Kidney glomerular epithelial cell (primary cell): Measurements from ENCODE around the gene PIK3R5.
"Not testable (repeated sequence)": the region's sequence is repeated elsewhere in the genome, so short reads cannot be mapped to it uniquely, and the experiment has no call there.

ENCODE experiments used
- DNase-seq: peaks from one replicate; lab custom pipeline; 2025; lab: John Stamatoyannopoulos, UW

The PIK3R5 gene

DNA sequence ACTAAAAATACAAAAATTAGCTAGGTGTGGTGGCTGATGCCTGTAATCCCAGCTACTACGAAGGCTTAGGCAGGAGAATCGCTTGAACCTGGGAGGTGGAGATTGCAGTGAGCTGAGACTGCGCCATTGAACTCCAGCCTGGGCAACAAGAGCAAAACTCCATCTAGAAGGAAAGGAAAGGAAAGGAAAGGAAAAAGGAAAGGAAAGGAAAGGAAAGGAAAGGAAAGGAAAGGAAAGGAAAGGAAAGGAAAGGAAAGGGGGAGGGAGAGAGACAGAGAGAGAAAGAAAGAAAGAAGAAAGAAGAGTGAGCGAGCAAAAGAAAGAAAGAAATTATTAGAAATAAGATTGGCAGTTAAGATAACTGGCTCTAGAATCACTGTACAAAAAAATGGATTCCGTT lies 18.7 kb upstream of the PIK3R5 start:
- not testable (repeated sequence) for DNase-seq

DNA sequence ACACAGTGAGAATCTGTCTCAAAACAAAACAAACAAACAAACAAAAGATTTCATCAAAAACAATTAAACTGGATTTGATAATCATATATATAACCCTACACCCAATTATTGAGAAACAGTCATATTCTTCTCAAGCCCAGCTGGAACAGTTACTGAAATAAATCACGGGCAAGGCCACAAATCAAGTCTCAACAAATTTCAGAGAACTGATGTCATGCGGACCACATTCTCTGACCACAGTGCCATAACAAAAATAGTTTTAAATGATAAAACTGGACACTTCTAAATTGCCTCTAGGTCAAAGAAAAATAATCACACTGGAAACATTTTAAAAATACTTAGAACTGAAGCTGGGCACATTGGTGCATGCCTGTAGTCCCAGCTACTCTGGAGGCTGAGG lies 15.9 kb upstream of the PIK3R5 start:
- no peak for DNase-seq

DNA sequence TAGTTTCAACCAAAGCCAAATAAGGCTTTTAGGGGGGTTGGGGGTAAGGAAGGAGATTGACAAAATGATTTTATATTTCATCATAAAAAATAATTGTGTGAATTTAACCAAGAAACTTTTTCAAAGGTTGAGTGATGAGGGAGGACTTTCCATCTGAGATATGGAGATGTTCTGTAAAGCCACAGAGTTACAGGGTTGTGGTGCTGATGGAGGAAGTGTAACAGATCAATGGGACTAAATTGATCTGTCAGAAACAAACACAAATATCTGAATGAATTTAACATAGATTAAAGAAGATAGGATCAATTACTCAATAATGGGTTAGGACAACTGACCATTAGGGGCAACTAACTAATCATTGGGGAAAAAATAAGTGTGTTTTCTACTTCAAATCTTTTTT lies 14.2 kb upstream of the PIK3R5 start:
- no peak for DNase-seq

DNA sequence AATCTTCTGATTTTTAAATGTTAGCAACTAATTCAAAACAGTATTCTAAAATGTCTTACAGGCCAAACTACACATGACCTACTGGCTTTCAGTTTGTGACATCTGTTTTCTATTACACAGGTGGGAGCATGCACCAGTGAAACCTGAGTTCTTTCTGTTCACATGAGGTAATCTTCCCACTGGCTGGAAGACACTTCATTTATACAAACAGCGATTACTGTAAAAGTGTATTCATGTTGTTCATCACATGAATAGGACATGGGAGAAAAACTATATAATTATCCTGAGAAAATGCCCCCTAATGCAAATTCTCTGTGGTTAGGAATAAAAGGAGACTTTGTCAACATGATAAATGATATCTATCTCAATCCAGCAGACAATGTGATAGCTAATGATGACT lies 11.1 kb upstream of the PIK3R5 start:
- DNase-seq, result no peak

DNA sequence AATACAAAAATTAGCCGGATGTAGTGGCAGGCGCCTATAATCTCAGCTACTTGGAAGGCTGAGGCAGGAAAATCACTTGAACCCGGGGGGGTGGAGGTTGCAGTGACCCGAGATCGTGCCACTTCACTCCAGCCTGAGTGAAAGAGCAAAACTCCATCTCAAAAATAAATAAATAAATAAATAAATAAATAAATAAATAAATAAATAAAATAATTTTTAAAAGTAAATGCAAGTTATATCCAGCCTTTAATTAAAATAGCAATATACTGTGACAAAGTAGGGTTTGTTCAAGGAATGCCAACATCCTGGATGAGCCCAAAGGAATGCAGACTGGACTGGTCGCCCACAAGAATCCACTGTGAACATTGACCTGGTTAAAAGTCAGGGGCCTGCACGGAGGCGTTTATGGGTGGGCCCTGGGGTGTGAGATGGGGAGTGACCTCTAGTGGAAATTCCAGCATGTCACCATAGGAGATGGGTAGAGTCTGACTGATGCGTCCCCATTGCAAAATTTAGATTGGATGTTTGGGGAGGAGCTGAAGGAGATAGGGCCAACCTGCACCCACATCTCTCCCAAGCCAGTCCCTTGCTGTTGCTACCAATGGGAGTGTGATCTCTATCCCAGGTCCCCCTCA lies 9.7 kb upstream of the PIK3R5 start:
- no peak for DNase-seq

DNA sequence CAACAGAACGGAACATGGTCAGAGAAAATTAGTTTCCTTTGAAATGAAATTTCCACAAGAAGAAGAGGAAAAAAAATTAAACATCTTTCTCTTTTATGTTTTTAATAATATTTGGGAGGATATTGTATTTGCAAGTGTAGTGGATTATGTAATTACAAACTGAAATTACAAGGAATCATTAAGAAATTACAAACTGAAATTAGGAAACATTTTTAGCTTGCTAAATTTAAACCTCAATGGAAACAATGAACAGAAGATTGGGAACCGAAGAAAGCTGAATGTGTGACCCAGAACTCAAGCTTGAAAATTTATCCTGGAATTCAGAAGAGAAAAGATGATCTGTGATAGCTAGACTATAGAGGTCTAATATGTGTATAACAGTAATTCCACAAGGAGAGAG lies 4.4 kb upstream of the PIK3R5 start:
- no peak for DNase-seq

DNA sequence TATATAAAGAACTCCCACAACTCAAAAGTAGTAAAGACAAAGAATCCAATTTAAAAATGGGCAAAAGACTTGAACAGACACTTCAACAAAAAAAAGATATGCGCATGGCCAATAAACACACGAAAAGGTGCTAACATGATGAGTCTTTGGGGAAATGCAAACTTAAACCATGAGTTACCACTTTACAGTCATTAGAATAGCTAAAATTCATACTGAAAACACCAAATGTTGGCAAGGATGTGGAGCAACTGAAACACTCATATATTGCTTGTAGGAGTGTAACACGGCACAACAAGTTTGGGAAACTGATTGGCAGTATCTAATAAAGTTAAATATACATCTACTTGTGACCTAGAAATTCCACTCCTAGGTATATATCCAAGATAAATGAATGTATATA lies 3.0 kb upstream of the PIK3R5 start:
- DNase-seq, result no peak

DNA sequence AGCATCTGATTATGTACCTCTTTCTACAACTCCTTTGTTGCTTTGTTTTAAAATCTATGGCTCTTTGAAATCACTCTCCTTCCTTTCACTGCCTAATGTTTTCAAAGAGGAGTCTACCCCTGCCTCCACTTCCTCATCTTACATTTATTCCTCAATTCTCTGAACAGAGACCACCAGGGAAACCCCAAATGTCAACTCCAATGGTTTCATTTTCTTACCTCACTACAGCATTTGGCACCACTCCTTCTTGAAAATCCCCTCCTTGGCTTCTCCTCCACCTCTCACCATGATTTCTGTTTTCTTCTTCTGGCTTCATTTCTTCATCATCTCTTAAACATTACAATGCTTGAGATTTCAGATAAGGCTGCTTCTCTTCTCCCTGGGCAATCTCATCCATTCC lies 2.4 kb upstream of the PIK3R5 start:
- DNase-seq, result no peak

DNA sequence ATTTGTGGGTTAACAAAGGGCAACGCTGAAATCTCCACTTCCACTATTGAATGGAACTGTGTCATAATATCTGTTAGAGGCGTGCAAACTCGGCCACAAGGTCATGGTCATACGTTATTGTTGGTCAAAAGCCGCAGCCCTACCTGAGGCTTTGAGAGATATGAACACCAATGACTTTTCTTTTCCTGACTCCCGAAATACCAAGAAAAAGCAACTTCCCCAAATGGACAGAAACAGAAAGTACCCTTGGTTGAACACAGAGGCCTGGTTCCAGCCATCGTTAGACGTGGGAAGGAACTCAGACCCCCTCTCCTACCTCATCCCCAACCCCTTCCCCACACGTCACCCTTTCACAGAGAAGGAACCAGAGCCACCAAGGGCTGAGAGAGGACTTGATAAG lies 1.4 kb upstream of the PIK3R5 start:
- no peak for DNase-seq

DNA sequence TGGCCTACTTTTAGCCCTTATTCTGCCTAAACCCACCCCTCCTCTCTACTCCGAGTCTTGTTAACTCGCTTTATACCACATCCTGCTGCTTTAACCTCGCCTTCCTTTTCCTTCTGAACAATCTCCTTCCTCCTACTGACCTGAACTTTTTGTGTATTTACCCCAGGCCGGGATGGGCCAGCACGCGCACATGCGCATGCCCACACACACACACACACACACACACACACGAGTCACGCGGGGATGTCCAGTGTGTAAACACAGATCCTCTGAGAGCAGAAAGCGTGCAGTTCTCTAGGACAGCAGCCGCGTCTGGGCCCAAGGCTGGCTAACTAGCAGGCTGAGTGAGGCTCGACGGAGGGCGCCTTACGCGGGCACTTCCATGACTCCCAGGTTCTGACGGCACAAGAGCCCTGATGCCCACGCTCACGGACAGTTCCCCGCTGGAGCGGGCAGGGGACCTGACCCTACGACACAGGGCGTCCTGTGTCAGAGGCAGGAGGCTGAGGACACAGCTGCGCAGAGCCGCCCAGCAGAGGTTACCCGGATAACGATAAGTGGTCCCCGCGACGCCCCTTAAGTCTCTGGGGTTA lies 610 bp downstream of the PIK3R5 start:
- DNase-seq, result no peak

DNA sequence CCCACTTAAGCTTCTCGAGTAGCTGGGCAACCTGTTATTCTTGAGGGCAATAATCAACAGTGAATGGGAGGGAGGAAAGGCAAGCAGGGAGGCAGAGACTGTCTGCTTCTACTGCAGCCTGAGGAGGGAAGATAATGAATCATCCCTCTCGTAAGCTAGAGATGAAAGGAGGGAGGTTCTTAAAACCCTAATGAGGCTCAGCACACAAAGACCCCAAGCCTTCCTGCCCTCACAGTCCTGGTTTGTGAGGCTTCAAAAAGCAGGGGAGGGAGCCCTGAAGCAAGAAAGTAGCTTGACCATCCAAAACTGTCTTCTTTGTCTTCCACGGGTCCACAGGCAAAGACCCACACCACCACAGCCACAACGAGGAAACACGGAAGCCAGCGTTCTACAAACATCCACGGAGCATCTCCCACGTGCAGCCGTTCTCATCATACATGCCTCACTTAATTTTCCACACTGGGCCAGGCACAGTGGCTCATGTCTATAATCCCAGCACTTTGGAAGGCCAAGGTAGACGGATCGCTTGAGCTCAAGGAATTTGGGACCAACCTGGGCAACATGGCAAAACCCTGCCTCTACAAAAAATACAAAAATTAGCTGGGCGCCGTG lies 1.8 kb downstream of the PIK3R5 start:
- DNase-seq, result no peak

DNA sequence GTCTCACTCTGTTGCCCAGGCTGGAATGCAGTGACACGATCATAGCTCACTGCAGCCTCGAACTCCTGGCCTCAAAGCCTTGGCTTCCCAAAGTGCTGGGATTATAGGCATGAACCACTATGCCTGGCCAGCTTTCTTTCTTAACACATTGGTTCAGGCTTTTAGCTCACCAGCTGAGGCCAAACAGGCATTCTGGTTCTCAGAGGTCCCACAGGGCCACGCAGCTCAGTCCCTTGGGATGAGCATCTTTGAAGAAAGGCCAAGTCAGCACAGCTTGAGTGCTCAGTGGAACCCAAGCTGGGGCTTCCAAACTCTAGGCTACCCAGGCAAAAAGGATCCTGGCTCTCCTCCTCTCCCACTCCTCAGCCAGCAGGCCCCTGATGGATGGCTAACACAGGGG lies 2.5 kb downstream of the PIK3R5 start:
- no peak for DNase-seq

DNA sequence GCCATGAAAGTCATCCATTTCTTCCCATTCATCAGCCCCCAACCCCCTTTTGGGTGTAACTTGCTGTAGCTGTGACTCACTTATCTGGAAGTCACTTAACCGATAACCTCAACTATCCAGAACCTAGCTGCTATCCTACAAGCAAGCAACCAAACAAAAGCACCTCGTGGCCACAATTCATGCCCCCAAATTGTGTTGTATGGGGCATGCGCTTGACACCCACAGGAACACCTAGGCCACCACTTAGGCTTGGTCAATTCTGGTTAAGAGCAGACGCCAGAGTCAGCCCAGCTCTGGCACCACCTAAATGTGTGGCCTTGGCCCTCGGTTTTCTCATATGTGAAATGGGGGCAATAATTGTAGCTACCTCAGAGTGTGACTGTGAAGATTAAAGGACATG lies 3.7 kb downstream of the PIK3R5 start:
- no peak for DNase-seq

DNA sequence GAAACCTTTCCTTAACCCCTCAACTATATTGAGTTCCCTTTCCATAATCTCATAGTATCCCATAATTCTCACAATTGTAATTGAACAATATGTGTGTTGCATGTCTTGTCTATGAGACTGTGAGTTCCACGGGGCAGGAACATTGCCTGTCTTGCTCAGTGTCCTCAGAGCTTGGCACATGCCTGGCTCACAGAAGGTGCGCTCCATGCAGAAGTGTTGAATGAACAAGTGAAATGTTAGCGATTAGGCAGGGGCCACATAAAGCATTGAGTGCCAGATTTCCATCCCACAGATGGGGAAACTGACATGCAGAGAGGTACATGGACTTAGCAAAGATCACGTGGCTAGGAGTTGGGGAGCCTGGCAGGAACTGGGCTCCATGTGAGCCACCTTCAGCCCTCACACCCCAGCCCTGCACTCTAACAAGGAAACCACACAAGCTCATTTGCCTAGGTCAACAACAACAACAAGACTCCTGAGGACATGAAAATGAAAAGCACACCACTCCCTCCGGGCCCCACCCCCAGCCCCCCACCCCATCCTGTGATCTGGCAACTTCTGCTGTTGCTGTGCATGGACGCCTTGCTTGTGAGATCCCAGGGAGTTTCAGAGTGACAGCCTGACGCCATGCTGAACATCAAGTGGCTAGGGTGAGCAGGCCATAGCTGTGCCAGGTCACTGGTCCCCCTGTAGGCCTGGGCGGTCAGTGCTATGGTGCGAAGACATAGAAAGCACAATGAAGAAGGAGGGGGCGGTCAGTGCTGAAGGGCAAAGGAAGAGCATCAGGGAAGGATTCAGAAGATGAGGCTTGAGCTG lies 5.0 kb downstream of the PIK3R5 start:
- DNase-seq, result no peak

DNA sequence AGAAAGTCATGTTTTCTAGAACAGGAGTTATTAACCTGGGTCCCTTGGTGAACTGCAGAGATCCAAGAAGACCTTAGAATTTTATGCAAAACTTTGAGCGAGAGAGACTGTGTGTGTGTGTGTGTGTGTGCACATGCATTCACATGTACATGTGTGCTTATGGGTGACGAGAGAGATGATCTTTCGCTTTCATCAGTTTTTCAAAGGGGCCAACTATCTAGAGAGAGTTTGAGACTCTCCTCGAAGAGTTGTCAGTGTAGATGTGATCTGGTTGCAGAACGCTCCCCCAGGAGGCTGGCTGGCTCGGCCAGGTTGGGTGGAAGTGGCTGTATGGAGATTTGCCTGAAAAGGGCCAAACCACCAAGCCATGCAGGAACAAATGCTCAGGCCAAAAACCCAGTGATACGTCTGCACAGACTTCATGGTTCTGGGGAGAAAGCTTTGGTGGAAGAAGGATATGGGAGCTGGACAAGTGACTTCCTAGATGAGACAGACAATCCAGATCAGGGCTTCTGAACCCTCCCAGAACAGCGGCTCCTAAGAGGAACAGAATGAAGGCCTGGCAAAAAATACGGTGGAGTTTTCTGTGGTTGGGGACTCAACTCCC lies 6.1 kb downstream of the PIK3R5 start:
- DNase-seq, result no peak

DNA sequence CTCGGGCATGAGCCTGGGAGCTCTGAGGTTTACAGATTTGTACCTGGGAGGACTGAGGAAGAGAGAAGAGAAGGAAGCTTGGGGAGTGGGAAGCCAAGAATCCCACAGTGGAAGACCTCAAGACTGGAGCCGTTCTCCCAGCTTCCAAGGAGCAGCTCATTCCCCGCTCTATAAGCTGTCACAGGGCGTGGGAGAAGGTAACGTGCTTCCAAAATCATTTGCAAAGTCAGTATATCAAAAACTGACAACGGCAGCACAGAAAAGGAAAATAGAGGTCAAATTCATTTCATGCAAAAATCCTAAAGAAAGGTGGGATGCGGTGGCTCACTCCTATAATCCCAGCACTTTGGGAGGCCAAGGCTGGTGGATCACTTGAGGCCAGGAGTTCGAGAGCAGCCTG lies 7.8 kb downstream of the PIK3R5 start:
- DNase-seq, result no peak

DNA sequence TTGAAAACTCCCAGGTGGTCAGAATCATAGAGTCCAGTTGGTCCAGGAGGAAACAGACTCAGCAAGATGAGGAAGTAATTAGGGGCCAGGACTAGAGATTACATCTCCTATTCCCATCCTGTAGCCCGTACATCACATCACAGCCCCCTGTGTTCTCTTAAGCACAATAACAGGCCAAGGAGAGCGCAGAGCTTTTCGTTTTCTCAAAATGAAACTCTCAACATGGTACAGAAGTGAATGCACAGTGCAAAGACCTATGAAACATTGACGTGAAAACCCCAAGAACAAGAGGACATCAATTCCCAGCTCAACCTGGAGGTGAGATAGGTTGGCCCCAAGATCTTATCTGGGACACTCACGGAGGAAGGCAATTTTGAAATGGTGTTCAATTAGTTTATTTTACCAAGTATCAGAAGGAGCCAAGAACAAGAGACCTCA lies 9.0 kb downstream of the PIK3R5 start:
- no peak for DNase-seq

DNA sequence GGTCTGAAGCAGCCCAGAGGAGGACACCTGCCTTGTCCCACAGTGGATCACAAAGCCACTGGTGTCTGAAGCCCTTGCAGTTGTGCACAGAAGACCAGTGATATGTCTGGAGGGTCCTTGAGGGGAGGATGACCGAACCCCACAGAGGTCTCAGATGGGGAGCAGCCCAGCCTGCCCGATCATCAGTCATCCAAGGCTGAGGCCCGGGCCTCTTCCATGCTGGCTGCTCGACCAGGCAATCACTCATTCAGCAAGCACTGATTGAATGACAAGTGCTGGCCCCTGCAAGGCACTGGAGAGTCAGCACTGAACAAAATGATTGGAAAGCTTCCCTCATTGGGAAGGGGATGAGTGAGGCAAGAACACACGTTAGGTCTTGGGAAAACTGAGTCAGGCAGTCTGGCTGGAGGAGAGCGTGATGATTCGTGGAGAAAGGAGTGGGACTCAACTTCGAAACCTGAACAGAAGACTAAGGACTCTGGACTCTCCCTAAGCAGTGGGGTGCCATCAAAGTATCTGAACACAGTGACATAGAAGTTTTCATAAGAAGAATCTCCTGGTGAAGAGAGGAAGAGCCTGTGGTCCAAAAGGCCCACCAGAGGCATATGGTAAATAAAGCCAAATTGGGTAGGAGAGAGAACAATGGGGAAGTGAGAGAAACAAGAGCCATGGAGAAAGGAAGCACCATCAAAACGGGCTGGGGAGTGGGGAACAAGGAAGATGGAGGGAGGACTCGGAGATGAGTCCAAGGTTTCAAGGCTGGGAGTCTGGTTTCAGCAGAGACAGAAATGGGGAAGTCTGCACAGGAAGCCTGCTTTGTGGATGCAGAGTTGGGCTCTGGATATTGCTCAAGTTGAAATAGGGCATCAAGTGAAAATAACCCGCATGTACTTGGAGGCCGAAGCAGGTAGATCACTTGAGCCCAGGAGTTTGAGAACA lies 10.2 kb downstream of the PIK3R5 start:
- DNase-seq, result no peak

DNA sequence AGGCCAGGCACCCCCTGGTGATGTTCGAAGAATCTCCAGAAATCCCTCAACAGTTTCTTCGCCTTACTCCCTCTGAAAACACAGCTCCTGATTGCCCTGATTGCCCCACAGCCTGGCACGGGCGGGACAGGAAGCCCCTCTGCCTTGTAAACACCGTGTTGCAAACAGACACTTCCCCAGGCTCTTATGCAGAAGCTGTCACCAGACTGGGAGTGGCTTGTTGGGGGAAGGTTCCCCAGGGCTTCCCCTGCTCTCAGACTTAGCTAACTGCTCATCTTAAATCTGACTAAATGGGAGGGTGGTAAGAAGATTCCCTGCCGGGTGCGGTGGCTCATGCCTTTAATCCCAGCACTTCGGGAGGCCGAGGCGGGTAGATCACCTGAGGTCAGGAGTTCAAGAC lies 11.2 kb downstream of the PIK3R5 start:
- DNase-seq, result no peak

DNA sequence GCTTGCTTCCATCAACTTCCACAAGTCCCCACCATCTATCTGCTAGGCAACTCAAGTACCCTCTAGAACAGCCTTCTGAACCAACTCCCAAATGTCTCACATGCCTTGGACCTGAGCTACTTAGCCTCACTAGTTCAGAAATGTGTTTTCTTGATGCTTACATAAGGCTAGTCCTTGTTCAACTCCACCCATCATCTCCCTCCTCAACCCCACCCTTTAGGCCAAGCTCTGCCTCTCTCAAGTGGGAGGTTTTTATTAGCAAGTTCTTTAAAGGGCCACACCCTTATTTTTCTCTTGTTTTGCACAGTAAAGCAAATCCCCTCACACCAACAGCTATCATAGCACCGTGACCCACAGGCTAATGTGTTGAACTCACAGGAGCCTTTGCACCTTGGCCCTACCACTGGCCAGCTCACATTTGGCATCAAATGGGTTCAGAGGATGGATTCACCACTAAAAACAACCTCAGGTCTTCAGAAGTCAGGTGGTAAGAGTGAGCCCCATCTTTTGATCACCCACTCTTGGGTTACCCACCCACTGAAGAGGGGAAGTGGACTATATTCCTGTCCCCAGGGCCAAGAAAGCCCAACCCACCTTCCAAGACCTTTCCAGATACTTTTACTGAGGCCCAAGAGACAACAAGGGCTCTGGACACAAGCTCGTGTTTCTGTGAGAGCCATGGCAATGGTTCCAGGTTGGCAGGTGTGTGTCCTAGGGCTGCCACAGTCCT lies 12.2 kb downstream of the PIK3R5 start:
- no peak for DNase-seq

DNA sequence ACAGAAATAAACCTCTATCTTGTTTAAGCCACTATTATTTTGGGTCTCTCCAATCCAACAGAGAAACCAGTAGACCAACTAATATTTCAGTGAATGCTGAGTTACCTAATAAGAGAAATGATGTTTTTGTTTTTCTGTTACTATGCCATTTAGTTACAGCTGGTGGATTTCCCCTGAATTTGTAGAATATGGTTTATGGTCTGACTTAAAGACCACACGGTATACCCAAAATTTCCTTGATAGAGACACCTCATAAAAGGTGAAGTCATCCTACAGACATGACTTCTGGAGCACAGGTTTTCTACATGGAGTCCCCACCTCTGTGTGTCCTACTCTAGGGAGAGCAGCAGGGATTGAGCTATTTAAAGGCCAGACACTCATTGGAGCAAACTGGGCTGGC lies 13.3 kb downstream of the PIK3R5 start:
- DNase-seq, result no peak
